ENCODE measurements around the gene SDK1. TPM values are rescaled to one million over a fixed set of nuclear protein-coding genes. Genes with fewer than 3 reads are reported as not detected.
"Not testable (repeated sequence)": the region's sequence is repeated elsewhere in the genome, so short reads cannot be mapped to it uniquely, and the experiment has no call there.

Gene SDK1
- polyA plus RNA-seq, 1 donor, result 3.6 TPM

- DNase-seq, result no peak
Measured at GRCh38 chr7:4211261-4211660, 910.2 kb downstream of the SDK1 start.

DNA sequence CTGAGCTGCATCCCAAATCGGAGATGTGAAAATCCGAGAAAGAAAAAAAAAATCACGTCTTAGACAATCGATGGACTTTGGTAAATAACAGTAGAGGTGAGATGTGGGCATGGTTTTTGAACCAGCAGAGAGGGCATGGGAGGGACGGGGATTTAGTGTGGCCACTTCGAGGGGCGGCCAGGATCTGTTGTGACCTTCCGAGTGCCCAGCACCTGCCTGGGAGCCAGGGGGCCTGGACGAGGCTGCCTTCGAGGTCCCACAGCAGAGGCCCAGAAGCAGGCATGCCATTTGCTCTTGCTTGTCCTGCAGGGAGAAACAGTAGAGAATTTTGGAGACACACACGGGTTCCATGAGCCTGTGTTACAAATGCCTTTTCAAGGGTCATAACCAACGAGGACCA lies 911.3 kb downstream of the SDK1 start:
- DNase-seq, result no peak

DNA sequence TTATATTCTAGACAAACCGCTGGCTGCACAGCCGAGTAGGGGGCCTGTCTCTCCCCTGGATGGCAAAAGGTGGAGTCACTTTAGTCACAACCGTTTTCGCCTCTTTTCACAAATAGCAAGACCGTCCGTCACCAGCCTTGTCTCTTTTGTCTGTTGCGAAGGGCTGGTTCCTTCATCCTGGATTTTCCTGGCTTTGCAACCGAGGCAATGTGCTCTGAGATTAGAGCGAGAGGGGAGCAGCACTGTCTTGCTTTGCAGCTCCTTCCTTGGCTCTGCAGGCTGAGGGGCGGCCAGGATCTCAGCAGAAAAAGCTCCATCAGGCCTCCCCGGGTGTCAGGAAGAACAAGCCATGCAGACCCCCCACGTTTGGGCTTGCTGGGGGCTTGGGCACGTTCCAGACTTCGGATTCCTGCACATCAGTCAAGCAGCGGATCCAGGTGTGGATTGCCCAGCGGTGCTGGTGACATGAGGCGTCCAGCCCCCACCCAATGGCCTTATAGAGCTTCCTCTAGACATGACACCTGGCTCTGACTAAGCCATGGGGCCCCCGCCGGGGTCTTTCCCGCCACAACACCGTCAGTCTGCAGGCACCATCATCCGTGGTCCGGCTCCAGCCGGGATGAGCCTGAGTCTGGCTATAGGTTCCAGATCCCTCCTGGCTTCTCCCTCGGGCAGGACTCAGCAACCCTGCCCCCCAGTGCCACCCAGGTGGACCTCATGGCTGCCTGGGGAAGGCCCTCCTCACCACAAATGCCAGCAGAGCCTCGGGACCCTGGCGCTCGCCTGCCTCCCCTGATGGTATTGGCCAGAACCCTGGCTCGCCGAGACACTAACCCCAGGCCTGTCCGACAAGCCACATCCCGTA lies 913.5 kb downstream of the SDK1 start:
- DNase-seq, result no peak

DNA sequence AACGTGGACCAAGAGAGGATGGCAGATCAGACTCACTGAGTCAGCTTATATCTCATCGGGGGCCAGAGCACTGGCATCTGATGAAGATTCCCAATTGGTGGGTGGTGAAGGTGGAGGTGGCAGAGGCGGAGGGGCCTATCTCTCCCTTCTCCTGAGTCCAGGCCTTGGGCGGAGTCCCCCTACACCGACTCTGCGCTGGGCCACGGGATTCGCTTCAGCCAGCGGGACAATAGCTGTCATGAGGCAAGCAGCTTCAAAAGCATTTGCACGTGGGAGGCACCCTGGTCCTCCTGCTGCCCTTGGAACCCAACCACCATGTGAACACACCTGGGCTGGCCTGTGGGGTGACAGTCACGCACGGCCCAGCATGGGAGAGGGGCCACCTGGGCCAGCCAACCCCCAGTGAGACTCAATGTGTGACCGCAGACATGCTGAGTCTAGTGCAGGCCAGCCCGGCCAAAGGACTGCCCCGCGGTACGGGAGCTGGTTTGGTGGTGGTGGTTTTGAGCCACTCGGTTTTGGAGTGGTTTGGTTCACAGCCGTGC lies 914.2 kb downstream of the SDK1 start:
- DNase-seq, result no peak

- no peak for DNase-seq
Measured at GRCh38 chr7:4216016-4216415, 915.0 kb downstream of the SDK1 start.

GRCh38 chr7:4217126-4217660 lies 916.1 kb downstream of the SDK1 start:
- DNase-seq, result not testable (repeated sequence)

- no peak for DNase-seq
Measured at GRCh38 chr7:4218481-4218880, 917.4 kb downstream of the SDK1 start.

DNA sequence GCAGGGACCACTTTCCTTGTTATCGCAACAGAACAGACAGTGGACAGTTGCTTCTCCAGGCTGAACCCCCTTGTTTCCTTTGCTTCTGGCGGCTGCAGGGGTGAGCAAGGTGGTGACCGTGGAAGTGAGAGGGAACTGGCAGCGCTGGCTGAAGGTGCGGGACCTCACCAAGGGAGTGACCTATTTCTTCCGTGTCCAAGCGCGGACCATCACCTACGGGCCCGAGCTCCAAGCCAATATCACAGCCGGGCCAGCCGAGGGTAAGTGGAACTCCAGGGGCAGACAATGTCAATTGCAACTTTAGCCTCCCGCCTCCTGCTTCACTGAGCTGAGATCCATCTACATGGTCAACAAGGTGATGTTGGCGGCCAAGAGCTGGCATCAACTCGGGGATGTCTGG lies 919.0 kb downstream of the SDK1 start:
- DNase-seq, result no peak

- DNase-seq, result no peak
Measured at GRCh38 chr7:4221043-4221442, 920.0 kb downstream of the SDK1 start.

GRCh38 chr7:4222676-4223075 lies 921.6 kb downstream of the SDK1 start:
- no peak for DNase-seq

- no peak for DNase-seq
Measured at GRCh38 chr7:4225361-4225771, 924.3 kb downstream of the SDK1 start.

DNA sequence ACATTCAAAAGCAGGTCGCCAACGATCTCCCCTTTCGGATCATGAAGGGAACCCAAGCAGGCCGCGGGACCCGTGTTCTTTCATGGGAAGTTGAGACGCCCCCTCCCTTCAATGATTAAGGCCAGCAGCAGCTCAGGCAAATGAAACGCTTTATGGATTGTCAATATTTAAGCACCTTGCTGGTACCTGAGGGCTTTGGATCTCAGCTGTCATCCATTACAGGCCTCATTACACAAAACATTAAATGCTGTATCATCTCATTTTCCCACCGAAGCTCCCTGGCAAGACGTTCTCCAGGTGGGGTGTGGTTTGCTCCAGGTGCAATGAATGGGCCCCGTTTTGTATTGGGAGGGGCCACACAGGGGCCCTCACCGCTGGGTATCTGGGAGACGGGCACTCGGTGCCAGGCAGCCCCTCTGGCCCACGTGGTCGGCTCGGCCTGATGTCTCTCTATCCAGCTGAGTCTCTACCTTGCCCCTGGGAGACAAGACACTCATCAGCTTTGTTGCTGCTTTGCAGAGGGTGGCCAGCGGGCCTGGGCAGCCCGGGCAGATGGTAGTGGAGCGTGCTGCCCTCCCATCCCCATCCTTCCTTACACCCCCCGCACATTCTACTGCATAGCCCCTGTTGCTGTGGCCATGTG lies 925.0 kb downstream of the SDK1 start:
- no peak for DNase-seq

DNA sequence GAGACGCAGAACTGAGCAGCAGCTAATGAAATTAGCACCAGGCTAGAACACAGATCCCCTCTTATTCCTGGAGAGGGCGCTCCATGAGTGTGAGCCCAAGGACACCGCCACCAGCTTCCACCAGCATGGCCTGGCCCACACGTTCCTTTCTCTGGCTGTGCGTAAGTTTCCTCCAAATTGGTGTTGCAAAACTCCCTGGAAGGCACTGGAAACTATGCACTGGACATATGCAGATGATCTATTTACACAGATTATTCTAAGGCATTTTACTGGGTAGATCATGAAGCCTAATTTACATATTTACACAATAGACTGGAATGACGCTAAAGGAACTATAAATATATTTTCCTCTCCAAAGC lies 925.5 kb downstream of the SDK1 start:
- DNase-seq, result no peak

DNA sequence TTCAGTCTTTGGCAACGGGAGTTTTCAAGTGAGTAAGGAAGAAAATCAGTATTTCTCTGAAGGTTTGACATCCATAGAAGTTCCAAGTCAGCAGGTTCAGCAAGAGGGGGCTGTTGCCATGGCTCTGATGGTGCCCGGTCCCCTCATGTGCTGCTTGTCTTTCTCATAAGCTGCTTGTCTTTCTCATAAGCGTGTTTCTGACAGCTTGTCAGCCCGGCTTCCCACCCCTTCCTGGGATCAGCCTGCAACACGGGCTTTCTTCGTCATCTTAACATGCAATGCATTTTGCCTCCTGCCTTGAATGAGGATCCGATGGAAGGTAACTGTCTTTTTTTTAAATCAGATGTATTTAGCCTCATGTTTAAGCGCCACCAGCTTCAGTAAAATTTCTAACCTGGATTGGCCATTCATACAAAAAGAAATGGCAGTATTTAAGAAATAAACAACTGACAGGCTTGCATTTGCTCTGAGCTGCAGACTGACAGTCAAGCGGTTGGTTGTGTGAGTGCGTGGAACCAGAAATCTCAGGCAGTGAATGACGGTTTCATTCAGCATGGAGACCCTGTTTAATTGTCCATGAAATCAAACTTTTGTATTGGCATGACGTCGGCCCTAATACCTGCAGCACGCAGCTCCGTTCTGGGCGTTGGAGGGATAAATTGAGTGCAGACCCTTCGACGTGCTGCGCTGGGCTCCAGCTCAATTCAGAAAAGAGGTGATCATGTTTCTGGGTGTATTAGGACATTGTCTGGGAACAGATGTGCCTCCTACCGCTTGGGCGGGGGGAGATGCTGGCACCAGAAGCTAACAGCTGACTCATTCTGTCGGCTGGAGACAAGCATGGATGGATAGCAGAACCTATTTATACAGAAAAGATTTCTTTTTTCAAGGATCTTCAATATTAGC lies 926.3 kb downstream of the SDK1 start:
- peak; percentile 35 for DNase-seq

DNA sequence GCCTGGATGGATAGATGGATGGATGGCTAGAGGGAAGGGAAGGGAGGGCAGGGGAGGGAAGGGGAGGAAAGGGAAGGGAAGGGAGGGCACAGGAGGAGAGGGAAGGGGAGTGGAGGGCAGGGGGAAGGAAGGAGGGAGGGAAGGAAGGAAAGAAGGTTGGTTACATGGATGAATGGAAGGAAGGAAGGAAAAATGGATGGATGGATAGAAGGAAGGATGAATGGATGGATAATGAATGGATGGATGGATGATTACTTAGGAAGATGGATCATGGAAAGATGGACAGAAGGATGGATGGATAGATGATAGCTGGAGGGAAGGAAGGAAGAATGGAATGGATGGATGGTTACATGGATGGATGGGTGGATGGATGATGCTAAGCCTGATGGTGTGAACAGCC lies 929.3 kb downstream of the SDK1 start:
- DNase-seq, result no peak

GRCh38 chr7:4233146-4233545 lies 932.1 kb downstream of the SDK1 start:
- no peak for DNase-seq

DNA sequence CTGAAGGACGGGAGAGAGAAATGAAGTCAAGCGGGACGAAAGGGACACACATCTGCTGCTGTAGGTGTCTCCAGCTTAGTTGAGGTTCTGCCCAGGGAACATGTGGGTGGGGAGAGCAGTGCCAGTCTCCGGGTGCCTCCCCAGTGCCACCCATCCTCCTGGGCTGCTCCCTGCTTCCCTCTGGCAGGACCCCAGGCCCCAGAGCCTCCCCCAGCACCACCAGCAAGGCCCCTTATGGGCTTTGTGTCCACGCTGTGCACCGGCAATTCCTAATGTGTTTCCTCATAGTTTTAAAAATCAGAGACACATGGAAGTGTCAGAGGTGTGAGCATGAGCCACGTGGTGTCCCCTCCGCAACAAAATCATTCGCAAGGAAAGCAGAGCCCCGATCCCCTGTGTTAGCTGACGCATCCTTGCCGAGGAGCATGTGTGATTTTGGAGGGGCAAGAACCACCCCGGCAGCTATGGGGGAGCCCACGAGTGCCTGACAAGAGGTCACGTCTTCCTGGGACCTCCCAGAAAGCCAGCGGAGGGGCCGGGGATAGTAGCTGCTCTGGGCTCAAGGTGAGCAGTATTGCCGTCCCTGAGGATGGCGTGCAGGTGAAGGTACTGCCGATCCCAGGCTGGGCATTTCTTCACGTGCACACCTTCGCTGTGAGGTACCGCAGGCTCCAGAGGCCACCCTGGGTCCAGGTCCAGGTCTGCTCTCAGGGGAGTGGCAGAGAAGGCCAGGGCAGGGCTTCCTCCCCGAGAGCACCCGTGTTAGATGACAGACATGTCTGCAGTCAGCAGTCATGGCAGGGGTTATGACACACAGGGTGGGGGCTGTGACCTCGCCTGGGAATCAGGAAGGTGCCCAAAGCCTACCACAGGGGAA lies 932.8 kb downstream of the SDK1 start:
- no peak for DNase-seq

- no peak for DNase-seq
Measured at GRCh38 chr7:4234498-4234855, 933.4 kb downstream of the SDK1 start.

DNA sequence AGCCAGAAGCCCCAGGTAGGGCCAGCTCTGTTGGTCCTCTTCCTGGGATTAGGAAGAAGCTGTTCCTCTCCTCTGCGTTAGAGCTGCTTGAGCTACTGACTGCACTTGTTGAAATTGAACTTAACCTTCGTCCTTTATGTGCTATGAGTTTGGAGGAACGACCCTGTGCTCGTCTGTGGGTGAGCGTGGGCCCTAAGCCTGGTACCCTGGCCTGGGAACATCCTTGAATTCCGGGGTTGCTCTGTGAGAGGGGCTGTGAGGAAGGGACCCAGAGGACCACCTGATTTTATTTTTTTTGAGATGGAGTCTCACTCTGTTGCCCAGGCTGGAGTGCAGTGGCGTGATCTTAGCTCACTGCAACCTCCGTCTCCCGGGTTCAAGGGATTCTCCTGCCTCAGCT lies 933.8 kb downstream of the SDK1 start:
- DNase-seq, result no peak

DNA sequence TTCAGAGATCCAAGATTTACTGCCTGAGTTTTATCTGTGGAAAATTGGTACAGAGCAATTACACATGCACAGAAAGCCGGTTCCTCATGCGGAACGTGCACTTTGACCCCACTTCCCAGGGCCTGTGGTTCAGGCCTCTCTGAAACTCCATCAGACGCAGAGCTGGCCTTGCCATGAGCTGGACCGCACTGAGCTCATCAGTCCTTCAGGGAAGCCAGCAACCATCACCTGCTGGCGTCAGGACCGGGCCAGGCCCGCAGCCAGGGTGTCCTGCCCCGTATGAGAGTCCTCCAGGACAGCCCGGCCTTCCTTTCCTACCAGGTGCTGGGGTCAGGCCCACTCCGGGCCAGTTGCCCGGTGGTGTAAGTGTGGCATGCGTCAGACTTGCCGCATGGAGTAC lies 934.5 kb downstream of the SDK1 start:
- DNase-seq, result no peak

DNA sequence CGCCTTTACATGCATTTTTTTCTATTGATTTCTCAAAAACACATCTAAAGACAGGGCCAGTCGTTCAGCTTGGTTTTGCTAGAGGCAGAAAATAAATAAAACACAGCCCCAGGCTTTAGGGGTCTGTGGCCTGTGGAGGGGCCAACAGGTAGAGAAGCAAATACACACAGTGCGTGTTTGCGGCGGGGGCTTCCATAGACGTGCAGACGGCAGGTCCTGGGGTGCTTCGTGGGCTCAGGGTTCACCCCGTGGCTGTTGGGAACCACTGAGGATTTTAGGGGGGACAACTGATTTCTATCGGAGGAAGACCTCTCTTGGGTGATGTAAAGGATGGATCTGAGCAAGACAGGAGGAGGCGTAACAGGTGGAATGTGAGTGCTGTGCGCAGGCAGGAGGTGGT lies 935.3 kb downstream of the SDK1 start:
- DNase-seq, result no peak

- DNase-seq, result not testable (repeated sequence)
Measured at GRCh38 chr7:4236873-4237272, 935.8 kb downstream of the SDK1 start.

All from hindlimb muscle (tissue), 1 donor.